Natural killer cell (primary cell): ENCODE data around the gene RAB15. TPM values are rescaled to one million over a fixed set of nuclear protein-coding genes. Genes with fewer than 3 reads are reported as not detected.

Experiments used
- ATAC-seq, 3 donors: fragments of 150-1000 bp in 2 of 3; fragments of 200-7000 bp in 1 of 3; cut with Tn5 transposase; 1 replicate in 1 of 3; 2 replicates in 2 of 3; pipeline ENCODE4 v1.10.0; 2021; ENCODE audit warnings: mild to moderate bottlenecking in 2 of 3, moderate library complexity in 2 of 3
- DNase-seq, 2 donors: peaks; one replicate each; pipeline versions ENCODE4 v3.0.0 to v3.0.0-alpha.2; 2013 to 2021; ENCODE audit warnings: mixed read lengths in 1 of 2
- H3K27ac ChIP-seq: one replicate; pipeline ENCODE4 v1.5.1; 2013; ENCODE audit warnings: mild to moderate bottlenecking, low read length
- H3K27me3 ChIP-seq: one replicate; pipeline ENCODE4 v1.6.1; 2013; ENCODE audit warnings: low read length; ENCODE audit not compliant: control insufficient read depth, insufficient read depth
- H3K36me3 ChIP-seq: one replicate; pipeline ENCODE4 v1.6.1; 2013; ENCODE audit warnings: low read length; ENCODE audit not compliant: control insufficient read depth, insufficient read depth
- H3K4me1 ChIP-seq: one replicate; pipeline ENCODE4 v1.6.1; 2013; ENCODE audit warnings: low read length; ENCODE audit not compliant: control insufficient read depth, insufficient read depth
- H3K4me3 ChIP-seq: one replicate; pipeline ENCODE4 v1.5.1; 2013; ENCODE audit warnings: low read length
- H3K9me3 ChIP-seq: one replicate; pipeline ENCODE4 v1.6.1; 2013; ENCODE audit warnings: low read length; ENCODE audit not compliant: control insufficient read depth, insufficient read depth
- H3K27ac Mint-ChIP-seq, 2 donors: one replicate each; pipeline ENCODE4 v1.8.0; 2022; ENCODE audit warnings: mild to moderate bottlenecking in 2 of 2, mixed read lengths in 2 of 2, moderate library complexity in 1 of 2
- H3K27me3 Mint-ChIP-seq, 2 donors: one replicate each; pipeline ENCODE4 v1.8.0; 2022; ENCODE audit warnings: low read depth in 2 of 2, mixed read lengths in 2 of 2
- H3K36me3 Mint-ChIP-seq: one replicate; pipeline ENCODE4 v1.8.0; 2022; ENCODE audit warnings: mixed read lengths
- H3K4me1 Mint-ChIP-seq, 2 donors: one replicate each; pipeline ENCODE4 v1.8.0; 2022; ENCODE audit warnings: mixed read lengths in 2 of 2
- H3K4me3 Mint-ChIP-seq: one replicate; pipeline ENCODE4 v1.8.0; 2022; ENCODE audit warnings: mild to moderate bottlenecking, moderate library complexity, mixed read lengths
- H3K9me3 Mint-ChIP-seq, 2 donors: one replicate each; pipeline ENCODE4 v1.8.0; 2022; ENCODE audit warnings: mixed read lengths in 2 of 2
- CTCF ChIP-seq: fragments of 200-600 bp; IDR thresholded peaks from one replicate; pipeline ENCODE4 v1.8.0; 2022; ENCODE audit warnings: antibody characterized with exemption
- WGBS: methylation state at CpG from one replicate; pipeline ENCODE4 v1.1.7; 2013; ENCODE audit warnings: missing lambda C conversion rate; ENCODE audit not compliant: insufficient coverage; 5-methylcytosine and 5-hydroxymethylcytosine counted together
- intact Hi-C: fragments of 100-400 bp; cut with micrococcal nuclease; formaldehyde crosslinking; loops from one replicate; pipeline ENCODE4 v1.14.2; 2022
- total RNA-seq, 4 donors: library from RNA; stranded (reverse); fragments of 120-200 nt in 1 of 4; gene quantifications; one replicate each; pipeline versions ENCODE4 v1.2.3 to v1.2.4, GENCODE V29; 2013 to 2022

Gene RAB15
- total RNA-seq, 3 donors from 2014 or later (not counting 1 experiment from before 2014, with no cell fraction given), result 0.82 to 3.2 (median 1.7) TPM

- peaks cover 20 to 30% of the 10 kb centered on the region in 2 donors for H3K27me3 Mint-ChIP-seq
- intact Hi-C loops, result loop anchor here (1.0 to 10.0 kb wide), 4 partner anchors 160 to 1091 kb away; no protein-coding TSS in a partner anchor
- H3K9me3 Mint-ChIP-seq, result no peaks in the 10 kb centered on the region
- H3K4me3 Mint-ChIP-seq, result peak overlapping the region; percentile 18
- WGBS, result 14% methylated on average over 11 of the region's 15 CpGs
- Histone ChIP-seq H3K4me1 (peaks cover 14% of the 10 kb centered on the region), H3K36me3 (no peaks in the 10 kb centered on the region), H3K9me3 (no peaks in the 10 kb centered on the region), H3K27me3 (no peaks in the 10 kb centered on the region), H3K27ac (no peak overlapping the region), H3K4me3 (no peak overlapping the region)
- ATAC-seq (no peak), DNase-seq (peak in 1 of 2 donors; percentile 74)
- H3K36me3 Mint-ChIP-seq, result no peaks in the 10 kb centered on the region
- peaks cover 24 to 29% of the 10 kb centered on the region in 2 donors for H3K4me1 Mint-ChIP-seq
- TF ChIP-seq CTCF, result peak; percentile 75
- no peak overlapping the region for H3K27ac Mint-ChIP-seq
Observed at GRCh38 chr14:64983439-64984310, 11.5 kb upstream of the RAB15 start.

DNA sequence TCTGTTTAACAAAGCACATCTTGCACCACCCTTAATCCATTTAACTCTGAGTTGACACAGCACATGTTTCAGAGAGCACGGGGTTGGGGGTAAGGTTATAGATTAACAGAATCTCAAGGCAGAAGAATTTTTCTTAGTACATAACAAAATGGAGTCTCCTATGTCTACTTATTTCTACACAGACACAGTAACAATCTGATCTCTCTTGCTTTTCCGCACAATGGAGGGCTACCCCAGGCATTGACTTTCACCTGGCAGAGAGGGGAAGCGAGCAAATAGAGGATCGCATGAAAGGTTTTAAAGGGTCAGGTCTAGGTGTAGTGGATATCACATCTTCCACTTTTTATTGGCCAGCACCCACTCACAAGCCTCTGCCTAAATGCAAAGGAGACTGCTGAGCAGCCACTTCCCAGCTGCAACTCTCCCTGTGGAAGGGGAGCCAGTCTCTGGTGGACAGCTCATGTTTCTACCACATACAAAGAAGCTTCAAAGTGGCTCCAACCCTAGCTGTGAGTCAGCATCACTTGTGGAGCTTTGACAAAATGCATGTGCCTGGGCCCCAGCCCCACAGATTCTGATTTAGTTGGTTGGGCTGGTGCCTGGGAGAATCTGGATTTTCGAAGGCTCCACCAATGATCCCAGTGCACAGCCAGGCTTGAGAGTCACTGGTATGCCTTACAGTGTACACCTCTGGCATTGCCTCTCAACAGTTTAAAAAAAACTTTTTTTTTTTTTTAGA lies 7.4 kb upstream of the RAB15 start:
- H3K27me3 ChIP-seq, result no peaks in the 10 kb centered on the region
- no peak overlapping the region for H3K4me3 ChIP-seq
- H3K4me1 Mint-ChIP-seq, result peaks cover 5 to 10% of the 10 kb centered on the region in 2 donors
- DNase-seq (no peak), ATAC-seq (no peak)
- 94% methylated on average over 2 of the region's 5 CpGs for WGBS
- no peak overlapping the region for H3K27ac ChIP-seq
- intact Hi-C loops, result loop anchor here (10.0 kb wide), 3 partner anchors 305 to 1095 kb away; no protein-coding TSS in a partner anchor
- H3K27me3 Mint-ChIP-seq, result peaks cover 22 to 30% of the 10 kb centered on the region in 2 donors
- no peaks in the 10 kb centered on the region for H3K9me3 Mint-ChIP-seq
- H3K36me3 Mint-ChIP-seq, result no peaks in the 10 kb centered on the region
- no peak overlapping the region for H3K27ac Mint-ChIP-seq
- H3K9me3 ChIP-seq, result no peaks in the 10 kb centered on the region
- no peak overlapping the region for H3K4me3 Mint-ChIP-seq
- H3K4me1 ChIP-seq, result peaks cover 4% of the 10 kb centered on the region
- TF ChIP-seq CTCF, result no peak
- no peaks in the 10 kb centered on the region for H3K36me3 ChIP-seq

GRCh38 chr14:64974563-64974962 lies 2.4 kb upstream of the RAB15 start:
- H3K27me3 Mint-ChIP-seq, result peaks cover 6 to 8% of the 10 kb centered on the region in 2 donors
- no peak for TF ChIP-seq CTCF
- no peaks in the 10 kb centered on the region for H3K9me3 ChIP-seq
- H3K36me3 Mint-ChIP-seq, result no peaks in the 10 kb centered on the region
- H3K4me1 ChIP-seq, result peaks cover 18% of the 10 kb centered on the region
- ATAC-seq, result no peak
- no peak overlapping the region for H3K4me3 Mint-ChIP-seq
- no peak overlapping the region for H3K27ac ChIP-seq
- H3K4me1 Mint-ChIP-seq, result peaks cover 0 to 16% of the 10 kb centered on the region in 2 donors
- H3K4me3 ChIP-seq, result no peak overlapping the region
- peaks cover 3% of the 10 kb centered on the region for H3K27me3 ChIP-seq
- no peaks in the 10 kb centered on the region for H3K36me3 ChIP-seq
- intact Hi-C loops, result no loop called here
- no peak for DNase-seq
- no peak overlapping the region for H3K27ac Mint-ChIP-seq
- WGBS, result 95% methylated on average over 8 of the region's 8 CpGs
- no peaks in the 10 kb centered on the region for H3K9me3 Mint-ChIP-seq
